Left ventricle myocardium inferior (tissue), 1 donor: Measurements from ENCODE around the gene MAP6. TPM values are rescaled to one million over a fixed set of nuclear protein-coding genes. Genes with fewer than 3 reads are reported as not detected.

Experiments
- DNase-seq: peaks from one replicate; pipeline ENCODE4 v3.0.0-alpha.2; 2020
- H3K27ac ChIP-seq: fragments of 200-600 bp; replicated peaks from 2 replicates; pipeline ENCODE4 v1.8.0; 2021
- H3K27me3 ChIP-seq: fragments of 200-600 bp; 2 replicates; pipeline ENCODE4 v1.8.0; 2021; ENCODE audit warnings: low read depth
- H3K36me3 ChIP-seq: fragments of 200-600 bp; 2 replicates; pipeline ENCODE4 v1.8.0; 2021
- H3K4me1 ChIP-seq: fragments of 200-600 bp; 2 replicates; pipeline ENCODE4 v1.8.0; 2021
- H3K4me3 ChIP-seq: fragments of 200-600 bp; 2 replicates; pipeline ENCODE4 v1.8.0; 2021; ENCODE audit warnings: mild to moderate bottlenecking, moderate library complexity
- H3K9me3 ChIP-seq: fragments of 200-600 bp; replicated peaks from 2 replicates; pipeline ENCODE4 v1.8.0; 2021
- intact Hi-C: fragments of 100-400 bp; cut with micrococcal nuclease; formaldehyde crosslinking; loops from one replicate; pipeline ENCODE4 v1.11.0; 2022
- total RNA-seq: library from RNA; stranded (reverse); fragmentation: NEBNext Ultra II Directional; extraction: Animal tissue kit (Norgen Biotek cat#: 25700); gene quantifications from one replicate; pipeline ENCODE4 v1.2.1, GENCODE V29; 2021
- TF ChIP-seq, protein P1 (sequence below): fragments of 200-600 bp; IDR thresholded peaks from 2 replicates; pipeline ENCODE4 v1.8.0; 2021; ENCODE audit warnings: antibody characterized with exemption, mild to moderate bottlenecking, borderline replicate concordance
- donor health status: DM: no; HTN: yes; CAD: no; lungs with severe emphysema.

Gene MAP6
- total RNA-seq, 1 donor from 2014 or later = 5.7 TPM

DNA sequence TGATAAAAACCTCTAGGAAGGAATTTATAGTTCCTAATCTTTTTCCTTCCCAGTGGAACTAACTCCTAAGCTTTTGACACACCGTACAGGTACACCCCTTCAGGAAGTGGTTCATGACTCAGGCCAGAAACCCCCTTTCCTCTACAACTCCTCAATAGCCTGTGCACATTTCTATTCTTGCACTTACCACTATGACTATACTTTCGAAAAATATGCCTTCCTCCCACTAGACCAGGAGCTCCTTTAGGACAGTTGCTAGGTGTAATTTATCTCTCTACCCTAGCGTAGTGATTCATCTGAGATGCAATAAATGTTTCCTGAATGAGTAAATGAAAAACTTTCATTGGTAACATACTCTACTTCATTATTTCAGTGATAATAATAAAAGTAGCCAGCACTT lies 14.5 kb downstream of the MAP6 start:
- no peak overlapping the region for H3K4me3 ChIP-seq
- no peak overlapping the region for H3K27ac ChIP-seq
- TF ChIP-seq, protein P1, sequence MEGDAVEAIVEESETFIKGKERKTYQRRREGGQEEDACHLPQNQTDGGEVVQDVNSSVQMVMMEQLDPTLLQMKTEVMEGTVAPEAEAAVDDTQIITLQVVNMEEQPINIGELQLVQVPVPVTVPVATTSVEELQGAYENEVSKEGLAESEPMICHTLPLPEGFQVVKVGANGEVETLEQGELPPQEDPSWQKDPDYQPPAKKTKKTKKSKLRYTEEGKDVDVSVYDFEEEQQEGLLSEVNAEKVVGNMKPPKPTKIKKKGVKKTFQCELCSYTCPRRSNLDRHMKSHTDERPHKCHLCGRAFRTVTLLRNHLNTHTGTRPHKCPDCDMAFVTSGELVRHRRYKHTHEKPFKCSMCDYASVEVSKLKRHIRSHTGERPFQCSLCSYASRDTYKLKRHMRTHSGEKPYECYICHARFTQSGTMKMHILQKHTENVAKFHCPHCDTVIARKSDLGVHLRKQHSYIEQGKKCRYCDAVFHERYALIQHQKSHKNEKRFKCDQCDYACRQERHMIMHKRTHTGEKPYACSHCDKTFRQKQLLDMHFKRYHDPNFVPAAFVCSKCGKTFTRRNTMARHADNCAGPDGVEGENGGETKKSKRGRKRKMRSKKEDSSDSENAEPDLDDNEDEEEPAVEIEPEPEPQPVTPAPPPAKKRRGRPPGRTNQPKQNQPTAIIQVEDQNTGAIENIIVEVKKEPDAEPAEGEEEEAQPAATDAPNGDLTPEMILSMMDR = no peak
- no peaks in the 10 kb centered on the region for H3K36me3 ChIP-seq
- peaks cover 31% of the 10 kb centered on the region for H3K4me1 ChIP-seq
- H3K27me3 ChIP-seq = no peaks in the 10 kb centered on the region
- intact Hi-C loops = no loop called here
- H3K9me3 ChIP-seq = no peaks in the 10 kb centered on the region
- DNase-seq = no peak

DNA sequence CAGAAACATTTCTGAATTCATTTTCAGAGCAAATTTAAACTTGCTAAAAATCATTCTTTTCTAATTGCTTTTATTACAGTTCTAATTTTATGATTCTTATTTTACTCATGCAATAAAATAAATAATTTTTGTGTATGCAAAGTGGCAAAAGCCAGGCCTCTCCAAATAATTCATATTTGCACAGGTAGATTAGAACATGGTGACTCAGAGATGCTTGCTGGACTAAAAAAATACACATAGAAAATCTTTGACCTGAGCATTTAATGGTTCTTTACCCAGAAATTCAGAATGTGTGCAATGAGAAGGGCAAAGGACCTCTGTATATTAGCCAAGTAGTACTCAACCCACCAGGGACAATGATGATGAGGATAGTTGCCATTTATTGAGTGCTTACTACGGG lies 15.3 kb downstream of the MAP6 start:
- intact Hi-C loops = no loop called here
- TF ChIP-seq, protein P1 = no peak
- H3K27ac ChIP-seq = no peak overlapping the region
- H3K27me3 ChIP-seq = no peaks in the 10 kb centered on the region
- no peak for DNase-seq
- H3K4me3 ChIP-seq = no peak overlapping the region
- no peaks in the 10 kb centered on the region for H3K36me3 ChIP-seq
- H3K4me1 ChIP-seq = peaks cover 31% of the 10 kb centered on the region
- H3K9me3 ChIP-seq = no peaks in the 10 kb centered on the region

DNA sequence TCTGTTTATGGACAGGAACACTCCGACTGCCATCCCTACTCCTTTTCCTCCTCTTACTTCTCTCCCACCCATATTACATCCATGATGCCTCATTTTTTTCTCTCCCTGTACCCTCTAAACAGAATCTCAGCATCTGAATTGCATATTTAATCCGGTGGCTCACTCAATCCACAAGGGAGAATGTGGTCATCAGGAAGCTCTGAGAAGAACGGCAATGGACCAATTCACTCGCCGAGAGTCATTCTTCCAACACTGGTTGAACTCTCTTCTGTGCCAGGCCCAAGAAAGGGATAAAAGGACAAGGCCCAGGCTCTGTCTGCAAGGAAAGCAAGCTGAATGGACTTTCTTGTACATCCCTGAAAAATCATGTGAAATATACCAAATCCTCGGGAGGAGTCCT lies 15.9 kb downstream of the MAP6 start:
- intact Hi-C loops = no loop called here
- TF ChIP-seq, protein P1 = no peak
- peaks cover 31% of the 10 kb centered on the region for H3K4me1 ChIP-seq
- no peak overlapping the region for H3K27ac ChIP-seq
- no peak for DNase-seq
- no peak overlapping the region for H3K4me3 ChIP-seq
- no peaks in the 10 kb centered on the region for H3K27me3 ChIP-seq
- H3K36me3 ChIP-seq = no peaks in the 10 kb centered on the region
- H3K9me3 ChIP-seq = no peaks in the 10 kb centered on the region

GRCh38 chr11:75651218-75651617 lies 17.6 kb downstream of the MAP6 start:
- Histone ChIP-seq H3K36me3 (no peaks in the 10 kb centered on the region), H3K4me1 (peaks cover 28% of the 10 kb centered on the region), H3K9me3 (no peaks in the 10 kb centered on the region), H3K27ac (no peak overlapping the region), H3K4me3 (no peak overlapping the region), H3K27me3 (no peaks in the 10 kb centered on the region)
- TF ChIP-seq, protein P1 = no peak
- intact Hi-C loops = no loop called here
- DNase-seq = no peak

DNA sequence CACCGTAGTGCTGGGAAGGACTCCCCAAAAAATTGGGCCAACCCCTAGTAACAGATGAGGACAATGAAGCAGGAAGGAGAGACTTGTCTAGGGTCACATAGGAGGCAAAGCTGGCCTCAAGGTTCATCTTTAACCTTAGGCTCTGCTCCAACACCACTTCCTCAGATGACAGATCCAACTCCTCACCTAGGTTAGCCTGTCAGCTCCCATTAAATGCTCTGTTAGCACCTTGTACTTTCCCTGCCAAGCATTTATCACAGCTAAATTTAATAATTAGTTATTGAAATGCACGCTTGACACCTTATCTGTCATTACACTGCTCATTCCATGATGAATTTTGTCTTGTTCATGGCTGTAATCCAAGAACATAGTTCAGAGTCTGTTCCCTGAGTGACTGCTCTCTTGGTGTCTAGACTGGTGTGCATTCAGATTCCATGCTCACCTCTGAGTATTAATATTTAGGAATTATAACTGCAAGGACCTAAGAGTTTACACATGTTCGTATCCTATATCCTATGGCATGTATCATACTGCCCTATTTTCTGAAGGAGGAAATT lies 18.6 kb downstream of the MAP6 start:
- H3K9me3 ChIP-seq = no peaks in the 10 kb centered on the region
- no peak overlapping the region for H3K4me3 ChIP-seq
- no peaks in the 10 kb centered on the region for H3K27me3 ChIP-seq
- peaks cover 18% of the 10 kb centered on the region for H3K4me1 ChIP-seq
- TF ChIP-seq, protein P1 = no peak
- intact Hi-C loops = no loop called here
- H3K27ac ChIP-seq = no peak overlapping the region
- no peaks in the 10 kb centered on the region for H3K36me3 ChIP-seq
- DNase-seq = no peak
